ENCODE results near the gene HAPLN2. TPM values are rescaled to one million over a fixed set of nuclear protein-coding genes. Genes with fewer than 3 reads are reported as not detected.
"Not testable (repeated sequence)": the region's sequence is repeated elsewhere in the genome, so short reads cannot be mapped to it uniquely, and the experiment has no call there.

HAPLN2 gene
- total RNA-seq = not detected

- POLR2A ChIA-PET = no interaction called here
- CTCF ChIA-PET = interaction anchor here (1.6 to 1.9 kb wide), 2 partner anchors 38 to 70 kb away, joined by 5 to 7 read pairs; no protein-coding TSS in a partner anchor
Measured at GRCh38 chr1:156618853-156619581, at the start of gene HAPLN2. Gene HAPLN2 (plus strand): TSS chr1:156619415. CDS start chr1:156623491, 4,076 bp downstream.

DNA sequence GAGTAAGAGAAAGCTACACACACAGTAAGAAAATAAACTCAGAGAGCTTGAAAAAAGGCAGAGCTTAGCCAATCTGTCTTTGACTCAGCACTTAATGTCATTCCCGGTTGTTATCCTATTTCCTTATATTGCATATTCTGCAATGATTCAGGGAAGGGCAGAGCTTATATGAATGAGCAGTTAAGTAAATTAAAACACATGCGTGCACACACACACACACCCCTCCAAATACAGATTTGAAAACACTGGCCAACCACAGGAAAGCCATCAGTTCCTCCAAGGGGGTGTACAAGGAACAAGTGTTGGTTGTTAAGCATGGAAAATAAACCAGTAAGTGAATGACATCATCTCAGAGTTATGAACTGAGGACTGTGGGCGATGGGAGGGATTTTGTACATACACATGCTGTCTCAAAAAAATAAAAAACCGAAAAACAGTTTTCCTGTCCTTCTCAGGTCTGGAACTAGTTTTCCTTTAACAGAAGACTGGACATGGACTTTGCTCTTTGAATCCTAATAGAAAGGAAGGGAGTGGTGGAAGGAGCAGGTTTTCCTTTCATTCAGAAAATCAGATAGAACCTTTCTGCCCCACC, 47.9 kb upstream of the HAPLN2 start:
- POLR2A ChIA-PET = no interaction called here
- CTCF ChIA-PET = interaction anchor here (1.3 to 1.9 kb wide), 4 partner anchors 11 to 118 kb away, joined by 3 to 8 read pairs (median 5); no protein-coding TSS in a partner anchor

DNA sequence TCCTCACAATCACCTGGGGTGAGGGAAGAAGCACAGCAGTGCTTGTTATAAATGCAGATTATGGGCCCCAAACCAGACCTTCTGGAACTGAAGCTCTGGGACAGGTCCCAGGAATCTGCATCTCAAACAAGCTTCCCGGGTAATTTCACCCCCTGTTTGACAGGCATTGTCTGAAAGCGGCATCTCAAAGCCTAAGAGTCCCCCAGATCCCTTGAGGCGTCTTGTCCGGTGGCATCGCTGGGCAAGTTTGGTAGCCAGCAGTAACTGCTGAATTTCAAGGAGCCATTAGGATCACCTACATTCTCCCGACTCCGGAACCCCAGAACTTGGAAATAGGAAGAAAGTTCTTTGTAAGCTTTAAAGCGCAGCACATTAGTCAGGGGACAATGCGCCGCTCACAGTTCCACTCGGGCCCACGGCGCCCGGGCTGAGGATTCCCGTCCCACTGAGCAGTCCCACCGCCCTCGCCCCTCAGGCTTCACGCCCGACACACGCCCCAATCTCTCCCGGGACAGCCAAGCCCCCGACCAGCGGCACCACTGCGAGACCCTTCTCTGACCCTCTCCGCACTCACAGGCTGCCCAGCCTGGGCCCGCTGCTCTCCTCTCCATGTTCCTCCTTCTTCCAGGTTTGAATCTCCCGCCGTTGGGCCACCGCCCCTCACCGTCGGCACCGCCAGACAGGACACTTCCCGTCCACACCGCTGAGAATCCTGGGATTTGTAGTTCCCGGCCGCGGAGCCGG, 47.1 kb upstream of the HAPLN2 start, which contains the start of gene IQGAP3:
Gene IQGAP3, minus strand, starts transcription at position 647 of the 744 bp plus-strand sequence. Its CDS starts 36 bp downstream, at position 611.
- ChIA-PET POLR2A (no interaction called here), CTCF (interaction anchor here (0.6 to 1.9 kb wide), 4 partner anchors 36 to 127 kb away, joined by 3 to 8 read pairs (median 5); no protein-coding TSS in a partner anchor)

- CTCF ChIA-PET = interaction anchor here (1.6 to 1.9 kb wide), 2 partner anchors 92 to 117 kb away, joined by 4 to 8 read pairs; no protein-coding TSS in a partner anchor
- POLR2A ChIA-PET = no interaction called here
Measured at GRCh38 chr1:156572663-156573018, 46.6 kb upstream of the HAPLN2 start.

DNA sequence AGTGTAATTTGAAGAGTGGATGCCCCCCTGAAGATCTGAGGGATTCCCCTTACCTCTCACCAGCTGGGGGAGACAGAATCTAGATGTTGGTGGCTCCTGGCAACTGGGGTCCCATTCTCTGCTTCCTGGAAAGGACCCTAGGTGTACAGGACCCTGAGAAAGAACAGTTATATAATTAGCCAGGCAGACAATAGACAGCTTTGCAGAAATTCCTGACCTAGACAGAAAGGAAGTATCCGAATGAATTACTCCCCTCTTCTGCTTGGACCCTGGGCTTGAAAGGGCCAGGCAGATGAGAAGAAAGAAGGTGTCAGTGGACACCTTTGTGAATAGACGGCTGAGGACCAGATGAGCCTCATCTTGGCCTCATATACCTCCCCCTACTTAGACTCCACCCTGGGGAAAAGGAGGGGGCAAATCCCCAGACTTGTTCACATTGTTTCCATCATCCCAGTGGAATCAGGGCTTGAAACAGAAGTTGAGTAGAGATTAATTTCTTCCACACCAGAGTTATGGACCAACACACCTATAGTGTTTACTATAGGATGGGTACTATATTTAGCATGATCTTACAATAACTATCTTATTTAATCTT, 45.1 kb upstream of the HAPLN2 start:
- ChIA-PET POLR2A (interaction anchor here (0.6 to 0.7 kb wide), 2 partner anchors 98 to 113 kb away, joined by 3 to 12 read pairs; no protein-coding TSS in a partner anchor), CTCF (interaction anchor here (1.3 to 1.8 kb wide), 4 partner anchors 8 to 188 kb away, joined by 3 to 4 read pairs (median 3); no protein-coding TSS in a partner anchor)

DNA sequence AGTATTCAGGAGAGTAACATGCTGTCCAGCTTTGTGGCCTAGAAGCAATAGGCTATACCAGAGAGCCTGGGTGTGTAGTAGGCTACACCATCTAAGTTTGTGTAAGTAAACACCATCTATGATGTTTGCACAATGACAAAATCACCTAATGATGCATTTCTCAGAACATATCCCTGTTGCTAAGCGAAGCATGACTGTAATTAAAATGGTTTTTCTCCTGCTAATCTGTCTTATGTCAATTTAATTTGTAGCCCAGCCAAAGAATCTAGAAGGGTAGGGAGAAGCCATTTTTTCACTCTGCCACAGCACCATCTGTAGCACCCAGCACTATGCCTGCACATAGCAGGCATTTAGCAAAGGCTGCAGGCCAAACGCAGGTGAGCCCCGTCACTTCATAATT, 41.7 kb upstream of the HAPLN2 start:
- ChIA-PET CTCF (interaction anchor here (1.3 kb wide), 1 partner anchor 31 kb away, joined by 3 read pairs; no protein-coding TSS in a partner anchor), POLR2A (no interaction called here)

DNA sequence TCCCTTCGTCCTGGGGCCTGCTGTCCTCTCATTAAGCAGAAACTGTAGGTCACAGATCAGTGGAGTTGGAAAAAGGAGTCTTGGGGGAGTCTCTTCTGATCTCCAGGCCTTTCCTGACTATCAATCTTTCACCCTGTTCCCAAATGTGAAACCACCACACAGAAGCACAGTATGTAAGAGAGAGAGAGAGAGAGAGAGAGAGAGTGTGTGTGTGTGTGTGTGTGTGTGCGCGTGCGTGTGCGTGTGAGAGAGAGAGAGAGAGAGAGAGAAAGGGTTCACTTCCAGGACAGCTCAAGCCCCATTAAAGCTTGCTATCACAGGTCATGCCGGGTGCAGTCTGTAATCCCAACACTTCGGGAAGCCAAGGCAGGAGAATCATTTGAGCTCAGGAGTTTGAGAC, 41.2 kb upstream of the HAPLN2 start:
- ChIA-PET POLR2A (no interaction called here), CTCF (no interaction called here)

- CTCF ChIA-PET = interaction anchor here (0.7 to 1.5 kb wide), 5 partner anchors 23 to 193 kb away, joined by 3 read pairs; no protein-coding TSS in a partner anchor
Measured at GRCh38 chr1:156579472-156579871, 39.7 kb upstream of the HAPLN2 start, which contains the start of gene TTC24. Gene TTC24 (plus strand): TSS chr1:156579723. CDS start chr1:156581365, 1,642 bp downstream.

GRCh38 chr1:156581661-156582387, 37.4 kb upstream of the HAPLN2 start:
- ChIA-PET CTCF (interaction anchor here (0.8 to 2.3 kb wide), 16 partner anchors 11 to 195 kb away, joined by 3 to 18 read pairs (median 4); partner anchors contain the start of gene NAXE), POLR2A (interaction anchor here (0.6 to 2.1 kb wide), 3 partner anchors 10 to 53 kb away, joined by 3 to 15 read pairs (median 4); partner anchors contain the start of gene NAXE)

More at GRCh38 chr1:156579472-156579871, 39.7 kb upstream of the HAPLN2 start, which contains the start of gene TTC24:
- POLR2A ChIA-PET = no interaction called here

- POLR2A ChIA-PET = interaction anchor here (0.6 to 2.1 kb wide), 4 partner anchors 9 to 220 kb away, joined by 3 to 15 read pairs (median 4); partner anchors contain the start of gene NAXE
- CTCF ChIA-PET = interaction anchor here (0.8 to 2.3 kb wide), 14 partner anchors 10 to 195 kb away, joined by 3 to 18 read pairs (median 4); partner anchors contain the start of gene NAXE
Measured at GRCh38 chr1:156582388-156583017, 36.7 kb upstream of the HAPLN2 start.

DNA sequence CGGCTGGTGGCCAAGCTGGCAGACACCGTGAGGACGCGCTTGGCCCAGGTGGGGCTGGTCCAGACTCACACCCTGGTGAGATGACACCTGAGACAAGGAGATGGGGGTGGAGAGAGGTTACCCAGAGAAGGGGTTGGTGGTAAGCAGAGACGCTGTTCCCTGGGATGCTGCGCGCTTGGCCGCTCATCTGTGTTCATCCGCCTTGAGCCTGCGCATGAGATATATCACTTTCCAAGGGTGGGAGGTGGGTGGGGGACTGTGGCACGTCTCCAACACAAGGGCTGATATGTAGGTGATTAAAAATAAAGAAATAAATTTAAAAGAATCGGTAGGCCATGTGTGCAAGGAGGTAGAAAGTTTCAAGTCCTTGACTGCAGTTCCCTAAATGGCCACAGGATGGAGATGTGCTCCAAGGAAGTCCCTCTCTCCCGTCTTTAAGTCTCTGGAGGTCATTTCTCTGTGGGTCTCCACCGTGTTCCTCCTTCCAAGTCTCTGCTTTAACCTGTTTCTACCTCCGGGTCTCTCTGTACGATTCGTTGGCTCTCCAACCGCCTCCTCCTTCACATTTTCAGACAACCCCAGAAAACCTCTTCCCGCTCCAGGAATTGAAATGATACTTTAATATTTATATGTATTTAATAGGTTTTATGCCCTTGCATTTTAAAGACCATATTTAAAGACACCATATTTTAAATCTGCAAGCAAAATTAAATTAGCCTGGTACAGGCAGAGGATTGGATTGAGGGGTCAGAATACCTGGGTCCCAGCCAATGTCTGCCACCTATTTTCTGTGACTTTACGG, 35.2 kb upstream of the HAPLN2 start:
- CTCF ChIA-PET = interaction anchor here (1.7 kb wide), 1 partner anchor 28 kb away, joined by 4 read pairs; no protein-coding TSS in a partner anchor
- POLR2A ChIA-PET = no interaction called here

- POLR2A ChIA-PET = no interaction called here
- CTCF ChIA-PET = interaction anchor here (1.7 to 2.9 kb wide), 2 partner anchors 24 to 27 kb away, joined by 4 to 16 read pairs; no protein-coding TSS in a partner anchor
Measured at GRCh38 chr1:156584813-156585212, 34.4 kb upstream of the HAPLN2 start.

DNA sequence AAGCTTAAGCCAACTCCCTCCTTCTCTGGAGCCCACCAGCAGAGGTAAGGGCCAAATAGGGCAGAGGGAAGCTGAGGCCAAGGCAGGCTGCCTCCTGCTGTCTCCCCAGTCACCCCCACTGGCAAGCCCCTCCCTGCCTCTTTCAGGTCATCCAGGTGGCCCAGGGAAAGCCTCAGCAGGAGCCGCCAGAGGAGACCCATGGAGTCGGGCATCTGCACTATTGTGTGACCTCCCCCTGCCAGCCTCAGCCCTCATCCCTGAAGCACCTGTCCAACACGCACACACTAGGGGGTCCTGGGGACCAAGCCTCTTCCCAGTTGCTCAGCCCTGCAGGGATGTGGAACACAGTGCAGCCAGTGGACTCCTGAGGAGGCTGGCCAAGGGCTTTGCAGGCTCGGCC, 32.9 kb upstream of the HAPLN2 start:
- ChIA-PET POLR2A (no interaction called here), CTCF (interaction anchor here (0.8 to 2.9 kb wide), 8 partner anchors 13 to 201 kb away, joined by 3 to 16 read pairs (median 3); partner anchors contain the start of gene MEF2D)

DNA sequence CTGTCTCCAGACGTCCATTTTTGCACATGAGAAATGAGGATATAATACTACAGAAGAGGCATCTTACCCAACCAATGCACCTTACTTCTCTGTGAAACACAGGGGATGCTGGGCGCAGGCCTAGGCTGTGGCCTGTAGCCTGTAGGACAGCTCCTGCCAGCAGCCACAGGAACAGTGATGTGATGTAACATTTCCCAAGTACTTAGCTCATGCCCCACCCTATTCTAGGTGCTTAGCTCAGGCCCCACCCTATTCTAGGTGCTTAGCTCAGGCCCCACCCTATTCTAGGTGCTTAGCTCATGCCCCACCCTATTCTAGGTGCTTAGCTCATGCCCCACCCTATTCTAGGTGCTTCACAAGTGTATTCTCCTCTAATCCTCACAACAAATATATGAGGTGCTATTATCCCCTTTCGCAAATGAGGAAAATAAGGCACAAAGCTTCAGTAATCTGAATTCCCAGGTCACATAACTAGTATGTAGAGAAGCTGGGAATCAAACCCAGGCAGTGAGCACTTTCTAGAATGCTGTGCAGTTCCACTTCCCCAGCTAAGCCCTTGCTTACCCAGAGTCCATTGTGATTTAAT, 32.2 kb upstream of the HAPLN2 start:
- CTCF ChIA-PET = interaction anchor here (0.9 to 2.9 kb wide), 6 partner anchors 12 to 201 kb away, joined by 3 to 16 read pairs (median 4); no protein-coding TSS in a partner anchor
- POLR2A ChIA-PET = no interaction called here

DNA sequence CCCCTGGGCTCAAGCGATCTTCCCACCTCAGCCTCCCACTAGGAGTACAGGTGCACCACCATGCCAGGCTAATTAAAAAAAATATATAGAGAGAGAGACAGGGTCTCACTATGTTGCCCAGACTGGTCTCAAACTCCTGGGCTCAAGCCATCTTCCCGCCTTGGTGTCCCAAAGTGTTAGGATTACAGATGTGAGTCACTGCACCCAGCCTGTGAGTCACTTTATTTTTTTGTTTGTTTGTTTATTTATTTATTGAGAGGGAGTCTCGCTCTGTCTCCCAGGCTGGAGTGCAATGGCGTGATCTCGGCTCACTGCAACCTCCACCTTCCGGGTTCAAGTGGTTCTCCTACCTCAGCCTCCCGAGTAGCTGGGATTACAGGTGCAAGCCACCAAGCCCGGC, 31.3 kb upstream of the HAPLN2 start:
- CTCF ChIA-PET = interaction anchor here (0.8 to 1.0 kb wide), 3 partner anchors 21 to 63 kb away, joined by 3 read pairs; no protein-coding TSS in a partner anchor
- POLR2A ChIA-PET = not testable (repeated sequence)

GRCh38 chr1:156589546-156589945, 29.7 kb upstream of the HAPLN2 start:
- ChIA-PET CTCF (interaction anchor here (1.2 kb wide), 1 partner anchor 203 kb away, joined by 4 read pairs; no protein-coding TSS in a partner anchor), POLR2A (no interaction called here)
